ENCODE results near the gene RAI14.

RAI14 gene

DNA sequence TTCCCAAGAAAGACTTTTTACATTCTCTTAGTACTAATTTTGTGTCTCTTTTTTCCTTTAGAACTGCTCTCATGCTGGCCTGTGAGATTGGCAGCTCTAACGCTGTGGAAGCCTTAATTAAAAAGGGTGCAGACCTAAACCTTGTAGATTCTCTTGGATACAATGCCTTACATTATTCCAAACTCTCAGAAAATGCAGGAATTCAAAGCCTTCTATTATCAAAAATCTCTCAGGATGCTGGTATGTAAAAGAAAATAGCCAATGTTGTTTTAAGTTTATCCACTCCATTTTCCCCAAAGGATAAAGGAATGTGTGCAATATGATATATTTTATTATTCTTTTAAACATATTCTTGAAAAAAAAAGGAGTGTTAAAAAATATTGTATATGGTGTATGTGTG is 155.6 kb downstream of the RAI14 start:
- TF ChIP-seq, protein P1, sequence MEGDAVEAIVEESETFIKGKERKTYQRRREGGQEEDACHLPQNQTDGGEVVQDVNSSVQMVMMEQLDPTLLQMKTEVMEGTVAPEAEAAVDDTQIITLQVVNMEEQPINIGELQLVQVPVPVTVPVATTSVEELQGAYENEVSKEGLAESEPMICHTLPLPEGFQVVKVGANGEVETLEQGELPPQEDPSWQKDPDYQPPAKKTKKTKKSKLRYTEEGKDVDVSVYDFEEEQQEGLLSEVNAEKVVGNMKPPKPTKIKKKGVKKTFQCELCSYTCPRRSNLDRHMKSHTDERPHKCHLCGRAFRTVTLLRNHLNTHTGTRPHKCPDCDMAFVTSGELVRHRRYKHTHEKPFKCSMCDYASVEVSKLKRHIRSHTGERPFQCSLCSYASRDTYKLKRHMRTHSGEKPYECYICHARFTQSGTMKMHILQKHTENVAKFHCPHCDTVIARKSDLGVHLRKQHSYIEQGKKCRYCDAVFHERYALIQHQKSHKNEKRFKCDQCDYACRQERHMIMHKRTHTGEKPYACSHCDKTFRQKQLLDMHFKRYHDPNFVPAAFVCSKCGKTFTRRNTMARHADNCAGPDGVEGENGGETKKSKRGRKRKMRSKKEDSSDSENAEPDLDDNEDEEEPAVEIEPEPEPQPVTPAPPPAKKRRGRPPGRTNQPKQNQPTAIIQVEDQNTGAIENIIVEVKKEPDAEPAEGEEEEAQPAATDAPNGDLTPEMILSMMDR (IDR thresholded peaks at IDR 0.05; ENCODE audit: insufficient read depth, low read depth, low read length, missing control alignments): no peak
- no peak overlapping the region for H3K4me3 ChIP-seq (ENCODE audit: low read depth, low read length)
- DNase-seq (ENCODE audit: low read depth): no peak

DNA sequence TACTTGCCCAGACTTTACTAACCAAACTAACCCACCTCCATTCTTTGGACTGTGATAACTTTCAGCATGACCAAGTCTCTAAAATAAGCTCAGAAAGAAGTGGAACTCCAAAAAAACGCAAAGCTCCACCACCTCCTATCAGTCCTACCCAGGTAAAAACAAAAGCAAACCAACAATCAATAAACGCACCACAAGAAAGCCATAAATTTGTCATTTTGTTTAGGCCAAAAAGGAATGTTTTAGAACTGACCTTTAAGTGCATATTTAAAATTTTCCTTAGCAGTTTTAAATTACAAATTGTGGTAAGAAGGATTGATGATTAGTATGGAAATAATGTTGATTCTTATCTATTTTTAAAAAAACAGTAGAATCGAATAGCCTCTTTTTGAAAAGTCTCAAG is 157.4 kb downstream of the RAI14 start:
- TF ChIP-seq, protein P1 (IDR thresholded peaks at IDR 0.05; ENCODE audit: insufficient read depth, low read depth, low read length, missing control alignments): no peak
- H3K4me3 ChIP-seq (ENCODE audit: low read depth, low read length): no peak overlapping the region
- no peak for DNase-seq (ENCODE audit: low read depth)

DNA sequence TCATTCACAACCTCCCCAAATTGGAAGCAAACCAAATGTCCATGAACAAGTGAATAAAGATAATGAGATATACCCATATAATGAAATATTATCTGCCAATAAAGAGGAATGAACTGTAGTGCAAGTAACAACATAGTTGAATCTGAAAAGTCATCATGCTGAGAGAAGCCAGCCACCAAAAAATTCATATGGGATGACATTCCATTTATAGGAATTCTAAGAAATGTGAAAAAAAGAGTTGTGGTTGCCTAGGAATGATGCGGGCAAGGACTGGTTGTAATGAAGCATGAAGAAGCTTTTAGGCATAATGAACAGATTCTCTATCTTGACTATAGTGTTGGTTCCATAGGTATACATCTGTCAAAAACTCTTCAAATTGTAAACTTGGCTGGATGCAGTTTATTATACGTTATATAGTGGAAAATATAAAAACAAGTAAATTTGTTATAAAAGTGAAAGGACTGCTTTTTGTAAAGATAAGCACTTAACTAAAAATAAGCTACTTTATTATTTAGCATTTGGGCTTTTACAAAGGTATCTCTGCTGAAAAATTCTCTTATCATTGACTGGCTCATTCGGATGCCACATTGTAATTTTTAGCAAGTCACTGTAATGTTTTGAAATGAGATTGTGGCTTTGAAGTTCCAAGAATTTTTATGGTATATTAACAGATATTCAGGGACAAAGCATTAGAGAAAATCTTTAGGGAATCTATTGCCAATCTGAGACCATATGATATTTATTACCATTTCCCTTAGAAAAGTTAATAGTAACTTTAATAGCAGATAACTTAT is 161.6 kb downstream of the RAI14 start:
- TF ChIP-seq, protein P1 (IDR thresholded peaks at IDR 0.05; ENCODE audit: insufficient read depth, low read depth, low read length, missing control alignments): no peak
- DNase-seq (ENCODE audit: low read depth): no peak
- no peak overlapping the region for H3K4me3 ChIP-seq (ENCODE audit: low read depth, low read length)

DNA sequence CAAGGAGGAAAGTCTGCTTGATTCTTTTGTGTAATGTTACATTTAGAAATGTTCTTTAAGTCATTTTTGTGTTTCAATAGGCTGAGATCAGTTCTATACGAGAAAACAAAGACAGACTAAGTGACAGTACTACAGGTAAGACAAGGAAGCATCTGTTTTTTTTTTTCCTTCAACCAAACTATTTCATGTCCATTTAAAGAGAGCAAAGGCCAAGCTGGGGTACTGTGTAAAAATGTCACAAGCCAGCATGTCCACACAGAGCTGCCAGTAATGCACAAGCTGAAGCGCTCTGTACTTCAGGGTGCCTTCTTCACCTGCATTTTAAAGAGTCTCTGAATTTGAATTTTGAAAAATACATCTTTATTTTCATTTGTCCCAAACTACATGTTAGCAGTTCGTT is 162.6 kb downstream of the RAI14 start:
- DNase-seq (ENCODE audit: low read depth): no peak
- H3K4me3 ChIP-seq (ENCODE audit: low read depth, low read length): no peak overlapping the region
- TF ChIP-seq, protein P1 (IDR thresholded peaks at IDR 0.05; ENCODE audit: insufficient read depth, low read depth, low read length, missing control alignments): no peak

DNA sequence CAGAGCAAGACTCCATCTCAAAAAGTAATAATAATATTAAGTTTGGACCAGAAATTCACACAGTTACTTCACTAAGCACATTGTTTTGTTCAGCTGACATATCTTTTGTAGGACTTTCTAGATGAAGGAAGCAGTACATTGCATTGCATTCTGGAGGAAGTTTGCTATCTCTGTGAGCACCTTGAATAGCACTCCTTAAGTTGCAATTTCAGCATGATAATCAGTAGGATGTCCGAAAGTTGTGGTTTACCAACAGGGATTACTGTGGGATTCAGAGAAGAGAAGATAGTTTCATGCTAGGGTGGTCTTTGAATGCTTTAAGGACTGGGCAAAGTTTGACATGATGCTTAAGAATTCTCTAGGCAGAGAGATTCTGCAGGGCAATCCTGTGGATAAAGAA is 164.5 kb downstream of the RAI14 start:
- no peak for DNase-seq (ENCODE audit: low read depth)
- H3K4me3 ChIP-seq (ENCODE audit: low read depth, low read length): no peak overlapping the region
- TF ChIP-seq, protein P1 (IDR thresholded peaks at IDR 0.05; ENCODE audit: insufficient read depth, low read depth, low read length, missing control alignments): no peak

DNA sequence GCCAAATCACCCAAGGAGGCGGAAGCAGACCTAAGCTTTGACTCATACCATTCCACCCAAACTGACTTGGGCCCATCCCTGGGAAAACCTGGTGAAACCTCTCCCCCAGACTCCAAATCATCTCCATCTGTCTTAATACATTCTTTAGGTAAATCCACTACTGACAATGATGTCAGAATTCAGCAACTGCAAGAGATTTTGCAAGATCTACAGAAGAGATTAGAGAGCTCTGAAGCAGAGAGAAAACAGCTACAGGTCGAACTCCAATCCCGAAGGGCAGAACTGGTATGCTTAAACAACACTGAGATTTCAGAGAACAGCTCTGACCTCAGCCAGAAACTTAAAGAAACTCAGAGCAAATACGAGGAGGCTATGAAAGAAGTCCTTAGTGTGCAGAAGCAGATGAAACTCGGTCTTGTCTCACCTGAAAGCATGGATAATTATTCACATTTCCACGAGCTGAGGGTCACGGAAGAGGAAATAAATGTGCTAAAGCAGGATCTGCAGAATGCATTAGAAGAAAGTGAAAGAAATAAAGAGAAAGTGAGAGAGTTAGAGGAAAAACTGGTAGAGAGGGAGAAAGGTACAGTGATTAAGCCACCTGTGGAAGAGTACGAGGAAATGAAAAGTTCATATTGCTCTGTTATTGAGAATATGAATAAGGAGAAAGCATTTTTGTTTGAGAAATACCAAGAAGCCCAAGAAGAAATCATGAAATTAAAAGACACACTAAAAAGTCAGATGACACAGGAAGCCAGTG is 167.0 kb downstream of the RAI14 start:
- H3K4me3 ChIP-seq (ENCODE audit: low read depth, low read length): no peak overlapping the region
- TF ChIP-seq, protein P1 (IDR thresholded peaks at IDR 0.05; ENCODE audit: insufficient read depth, low read depth, low read length, missing control alignments): no peak
- no peak for DNase-seq (ENCODE audit: low read depth)

Measured in GM12865 (cell line).